HTERT RPE-1 (cell line): ENCODE measurements around the gene CCS.
"Not testable (repeated sequence)": the region's sequence is repeated elsewhere in the genome, so short reads cannot be mapped to it uniquely, and the experiment has no call there.

Source experiments
- in situ Hi-C: fragments of 300-500 bp; cut with MboI; formaldehyde crosslinking; loops from 4 replicates; pipeline ENCODE4 v1.14.3; 2020; ENCODE audit warnings: low sequenced_read_pairs

Gene CCS

GRCh38 chr11:66625041-66625751 lies 32.2 kb downstream of the CCS start:
- in situ Hi-C loops = no loop called here

DNA sequence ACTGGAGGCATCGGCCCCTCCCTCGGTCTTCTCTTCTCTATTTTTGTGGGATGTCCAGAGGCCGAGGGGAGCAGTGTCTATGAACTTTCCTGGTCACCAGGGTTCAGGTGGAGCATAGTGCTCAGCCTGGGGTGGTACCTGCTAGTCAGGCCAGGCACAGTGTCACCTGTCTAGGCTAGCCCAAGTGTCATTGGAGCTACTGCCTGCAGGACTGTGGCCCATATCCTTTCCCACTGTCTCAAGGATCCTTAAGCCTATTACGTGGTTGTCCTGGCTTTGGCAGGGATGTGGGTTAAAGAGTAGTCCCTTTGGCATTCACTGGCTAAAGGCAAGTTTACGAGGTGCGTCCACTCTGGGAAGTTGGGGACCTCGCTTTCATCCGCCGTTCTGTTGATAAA lies 32.8 kb downstream of the CCS start:
- in situ Hi-C loops = no loop called here

DNA sequence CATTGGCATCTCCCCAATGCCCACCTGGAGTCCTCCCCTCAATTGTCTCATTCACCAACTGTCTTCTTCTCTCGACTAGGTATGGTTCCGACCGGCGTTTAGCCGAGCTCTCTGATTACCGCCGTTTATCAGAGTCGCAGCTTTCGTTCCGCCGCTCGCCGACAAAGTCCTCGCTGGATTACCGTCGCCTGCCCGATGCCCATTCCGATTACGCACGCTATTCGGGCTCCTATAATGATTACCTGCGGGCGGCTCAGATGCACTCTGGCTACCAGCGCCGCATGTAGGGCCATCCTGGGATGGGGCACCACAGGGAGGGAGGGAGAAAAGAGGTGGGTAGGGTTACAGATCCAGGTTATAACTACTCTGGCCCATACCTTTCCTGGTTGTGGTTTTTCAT lies 33.4 kb downstream of the CCS start:
- in situ Hi-C loops = no loop called here

DNA sequence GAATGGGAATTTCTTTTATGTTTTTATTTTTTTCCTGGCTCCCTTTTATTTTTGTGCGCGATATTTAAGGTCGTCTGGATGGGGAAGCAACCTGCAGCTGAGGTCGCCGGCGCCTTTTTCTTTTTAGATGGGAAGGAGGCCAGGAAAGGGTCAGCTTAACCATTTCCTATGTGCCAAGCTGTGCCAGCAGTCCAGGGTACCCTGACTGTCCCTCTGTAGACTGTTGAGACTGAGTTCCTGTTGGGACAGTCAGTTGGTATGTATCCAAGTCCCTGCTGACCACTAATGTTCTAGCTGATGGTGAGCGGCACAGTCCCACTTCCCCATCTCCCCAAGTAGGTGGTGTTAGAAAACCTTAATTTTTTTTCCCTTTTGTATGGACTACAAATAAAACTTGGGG lies 33.9 kb downstream of the CCS start:
- in situ Hi-C loops = no loop called here

GRCh38 chr11:66628061-66628603 lies 35.1 kb downstream of the CCS start:
- in situ Hi-C loops = no loop called here

DNA sequence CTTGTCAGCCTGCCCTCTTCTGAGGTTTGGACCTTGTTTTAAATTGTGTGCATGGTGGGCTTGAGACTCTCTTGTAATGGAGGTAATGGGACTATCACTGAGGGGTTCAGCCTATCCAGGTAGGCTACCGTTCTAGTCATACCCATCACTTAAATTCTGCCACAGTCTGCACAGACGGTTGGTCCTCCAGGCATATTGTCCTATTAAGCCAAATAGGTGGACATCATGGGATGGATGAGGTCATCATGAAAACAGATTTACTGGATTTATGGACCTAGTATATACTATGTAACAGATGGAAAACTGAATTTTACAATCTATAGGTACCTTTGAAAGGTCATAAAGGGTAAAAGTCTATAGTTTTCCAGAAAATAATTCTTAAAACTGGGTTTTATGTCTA lies 36.4 kb downstream of the CCS start:
- in situ Hi-C loops = no loop called here

DNA sequence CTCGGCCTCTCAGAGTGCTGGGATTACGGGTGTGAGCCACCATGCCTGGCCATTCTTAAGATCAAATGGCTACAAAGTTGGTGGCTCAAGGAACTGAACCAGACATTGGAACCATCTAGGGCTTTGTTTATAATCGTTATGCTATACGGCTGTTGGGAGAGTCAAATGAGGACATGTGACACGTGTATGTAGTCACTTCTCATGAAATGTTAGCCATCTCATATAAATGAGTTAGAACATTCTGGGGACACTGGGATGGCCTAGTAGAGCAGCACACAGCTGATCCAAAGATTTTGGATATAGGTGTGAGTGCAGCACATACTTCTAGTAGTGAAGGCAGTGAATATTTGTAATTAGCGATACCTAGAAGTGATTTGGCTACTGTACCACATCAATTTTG lies 38.9 kb downstream of the CCS start:
- in situ Hi-C loops = no loop called here

DNA sequence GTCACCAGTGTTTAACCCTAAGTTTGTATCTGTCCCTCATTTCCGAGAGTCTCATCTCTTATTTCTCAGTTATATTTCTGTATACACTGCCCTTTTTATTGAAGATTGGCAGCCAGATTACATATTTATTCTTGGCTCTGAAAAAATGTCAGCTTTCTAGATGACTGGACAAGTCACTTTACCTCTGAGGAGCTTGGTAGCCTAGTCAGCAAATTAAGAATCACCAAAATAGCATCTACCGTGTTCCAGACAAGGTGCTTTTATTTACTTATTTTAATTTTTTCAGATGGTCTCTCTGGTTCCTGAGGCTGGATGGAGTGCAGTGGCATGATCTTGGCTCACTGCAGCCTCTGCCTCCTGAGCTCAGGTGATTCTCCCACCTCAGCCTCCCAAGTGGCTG lies 40.0 kb downstream of the CCS start:
- in situ Hi-C loops = no loop called here

GRCh38 chr11:66636411-66636810 lies 43.4 kb downstream of the CCS start:
- in situ Hi-C loops = no loop called here

DNA sequence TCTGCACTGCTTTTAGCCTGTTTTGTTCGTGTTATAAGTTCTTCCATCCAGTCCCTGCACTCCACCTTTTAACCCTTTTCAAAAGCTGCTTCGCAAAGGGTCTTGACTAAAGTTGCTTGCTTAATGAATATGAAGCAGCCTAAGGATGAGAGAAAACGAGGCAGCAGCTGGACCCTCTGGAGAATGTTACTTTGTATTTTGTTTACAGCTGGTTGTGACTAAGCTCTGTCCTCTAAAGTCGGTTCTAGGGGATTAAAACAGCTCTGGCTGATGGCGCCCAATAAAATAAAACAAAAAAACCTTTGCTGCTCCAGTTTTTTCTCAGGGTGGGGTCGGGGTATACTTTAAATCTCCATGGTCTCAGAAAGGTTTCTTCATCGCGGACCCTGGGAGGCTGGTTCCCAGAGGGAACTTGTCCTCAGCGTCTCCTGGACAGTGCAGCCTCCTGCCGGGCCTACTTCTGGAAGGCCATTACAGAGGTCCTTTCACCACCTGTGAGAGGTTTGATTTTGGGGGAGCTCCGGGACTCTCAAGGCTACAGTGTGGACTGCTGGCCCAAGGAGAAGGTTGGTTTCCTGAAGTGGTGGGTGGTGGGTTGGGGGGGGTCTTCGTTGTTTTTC lies 44.7 kb downstream of the CCS start:
- in situ Hi-C loops = no loop called here

DNA sequence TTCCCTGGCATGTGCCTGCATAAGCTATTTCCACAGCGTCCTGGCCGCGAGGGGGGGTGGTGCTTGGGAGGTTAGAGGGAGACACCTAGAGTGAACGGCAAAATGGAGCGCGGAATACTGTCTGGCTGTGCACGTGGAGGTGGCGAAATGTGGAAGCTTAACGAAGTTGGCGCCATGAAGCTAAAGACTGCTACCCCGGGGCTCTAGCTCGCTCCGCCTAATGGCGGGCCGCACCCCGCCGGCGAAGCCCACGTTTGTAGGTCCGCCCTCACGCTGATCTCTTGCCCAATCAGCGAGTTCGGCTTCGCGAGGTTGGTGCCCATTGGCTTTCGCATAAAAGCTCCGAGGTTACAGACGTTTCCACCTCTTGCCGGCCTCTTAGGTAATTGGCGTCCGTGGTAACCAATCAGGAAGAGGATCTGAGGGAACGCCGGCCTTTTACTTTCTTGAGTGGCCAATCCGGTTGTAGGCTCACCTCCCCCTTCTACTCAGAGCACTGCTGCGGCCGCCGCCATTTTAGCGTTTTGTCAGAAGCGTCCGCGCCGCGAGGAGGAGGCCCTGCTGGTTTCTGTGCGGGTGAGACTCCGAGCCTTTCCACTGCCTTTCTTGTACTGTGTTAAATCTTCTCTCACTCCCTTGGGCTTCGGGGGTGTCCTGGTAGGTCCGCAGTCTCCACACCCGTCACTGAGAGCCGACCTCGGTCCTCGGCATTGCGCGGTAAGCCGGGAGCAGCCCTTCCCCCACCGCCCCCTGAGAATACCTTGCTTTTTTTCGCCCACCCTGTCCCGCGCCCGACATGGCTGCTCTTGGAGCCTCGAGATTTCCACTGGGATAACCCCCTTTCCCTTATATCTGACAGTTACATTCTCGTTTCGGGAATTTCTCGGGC lies 45.4 kb downstream of the CCS start, which contains the start of gene RBM4:
RBM4 (plus strand) TSS at position 527 of the 889 bp plus-strand sequence. CDS start 1,009 bp downstream, outside the sequence.
- in situ Hi-C loops = no loop called here

GRCh38 chr11:66639066-66639813 lies 46.3 kb downstream of the CCS start:
- in situ Hi-C loops = no loop called here

DNA sequence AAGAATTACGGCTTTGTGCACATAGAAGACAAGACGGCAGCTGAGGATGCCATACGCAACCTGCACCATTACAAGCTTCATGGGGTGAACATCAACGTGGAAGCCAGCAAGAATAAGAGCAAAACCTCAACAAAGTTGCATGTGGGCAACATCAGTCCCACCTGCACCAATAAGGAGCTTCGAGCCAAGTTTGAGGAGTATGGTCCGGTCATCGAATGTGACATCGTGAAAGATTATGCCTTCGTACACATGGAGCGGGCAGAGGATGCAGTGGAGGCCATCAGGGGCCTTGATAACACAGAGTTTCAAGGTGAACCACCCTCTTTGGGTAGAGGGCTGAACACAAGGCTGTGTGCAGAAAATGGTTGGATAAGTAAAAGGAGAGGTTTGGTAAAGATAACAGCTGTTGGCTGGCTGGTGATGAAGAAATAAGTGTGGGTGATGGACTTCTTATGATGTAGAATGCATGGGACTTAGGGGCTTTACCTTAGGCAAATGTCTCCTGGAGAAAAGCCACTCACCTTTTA lies 46.9 kb downstream of the CCS start:
- in situ Hi-C loops = not testable (repeated sequence)

DNA sequence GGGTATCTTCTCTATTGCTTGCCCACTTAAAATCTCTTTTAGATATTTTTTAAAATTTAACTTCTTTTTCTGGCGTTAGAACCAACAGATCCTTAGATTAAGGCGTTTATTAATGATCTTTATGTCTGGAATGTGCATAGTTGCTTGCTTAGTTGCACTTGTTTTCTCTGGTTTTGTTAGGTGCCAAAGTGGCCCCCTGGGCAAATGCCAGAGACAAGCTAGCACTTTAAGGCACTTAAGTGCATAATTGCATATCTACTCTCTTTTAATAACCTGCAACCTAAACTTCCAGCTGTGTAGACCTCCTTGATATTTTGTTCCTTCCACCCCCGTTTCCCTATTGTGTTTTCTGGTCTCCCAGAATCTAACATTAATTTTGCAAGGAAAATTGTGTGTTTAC lies 48.8 kb downstream of the CCS start:
- in situ Hi-C loops = no loop called here

GRCh38 chr11:66643745-66644437 lies 50.9 kb downstream of the CCS start:
- in situ Hi-C loops = no loop called here

GRCh38 chr11:66646828-66647227 lies 53.8 kb downstream of the CCS start:
- in situ Hi-C loops = no loop called here

DNA sequence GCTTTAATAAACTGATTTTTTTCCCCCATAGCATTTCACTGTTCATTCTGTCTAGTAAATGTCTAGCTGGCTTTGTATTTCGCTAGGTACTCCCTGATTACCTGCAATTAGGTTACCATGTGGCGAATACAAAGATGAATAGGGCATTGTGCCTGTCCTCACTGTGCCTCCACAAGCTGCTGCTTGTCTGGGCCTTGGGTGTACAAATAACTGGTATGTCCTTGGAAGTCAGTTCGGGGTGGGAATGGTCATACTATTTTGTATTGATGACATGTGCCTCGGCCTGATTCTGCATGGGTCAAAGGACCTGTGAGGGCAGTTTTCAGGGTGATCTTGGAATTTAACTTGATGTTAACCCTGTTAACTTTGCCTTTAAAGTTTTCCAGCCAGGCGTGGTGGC lies 56.9 kb downstream of the CCS start:
- in situ Hi-C loops = no loop called here

DNA sequence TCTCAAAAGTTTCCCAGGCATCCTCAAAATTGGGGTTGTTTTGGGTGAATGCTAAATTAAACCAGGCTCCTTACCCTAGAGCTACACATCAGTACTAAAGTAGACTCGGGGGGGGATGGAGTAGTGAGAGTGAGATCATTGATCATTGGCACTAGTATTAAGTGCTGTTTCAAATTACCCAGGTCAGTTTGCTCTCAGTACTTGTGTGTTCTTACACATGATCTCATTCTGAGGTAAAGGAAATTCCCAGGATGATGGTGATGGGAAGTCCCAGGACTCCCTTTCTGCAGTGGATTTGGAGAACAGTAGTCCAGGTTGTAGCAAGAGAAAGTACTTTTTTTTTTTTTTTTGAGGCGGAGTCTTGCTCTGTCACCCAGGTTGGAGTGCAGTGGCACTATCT lies 58.0 kb downstream of the CCS start:
- in situ Hi-C loops = no loop called here

DNA sequence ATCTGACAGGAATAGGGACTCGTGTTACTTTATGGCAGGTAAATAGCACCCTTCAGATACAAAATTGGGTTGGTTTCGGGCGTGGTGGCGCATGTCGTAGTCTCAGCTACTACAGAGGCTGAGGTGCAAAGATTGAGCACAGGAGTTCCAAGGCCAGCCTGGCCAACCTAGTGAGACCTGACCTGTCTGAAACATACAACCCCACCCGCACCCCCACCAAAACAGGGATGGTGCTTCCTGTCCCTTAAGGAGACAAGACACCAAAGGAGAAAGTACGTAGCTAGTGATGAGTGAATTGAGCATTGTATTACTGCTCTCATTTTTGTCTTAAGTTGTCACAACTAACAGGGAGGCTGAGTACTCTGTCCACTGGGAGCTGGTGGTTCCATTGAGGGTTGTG lies 59.7 kb downstream of the CCS start:
- in situ Hi-C loops = no loop called here

DNA sequence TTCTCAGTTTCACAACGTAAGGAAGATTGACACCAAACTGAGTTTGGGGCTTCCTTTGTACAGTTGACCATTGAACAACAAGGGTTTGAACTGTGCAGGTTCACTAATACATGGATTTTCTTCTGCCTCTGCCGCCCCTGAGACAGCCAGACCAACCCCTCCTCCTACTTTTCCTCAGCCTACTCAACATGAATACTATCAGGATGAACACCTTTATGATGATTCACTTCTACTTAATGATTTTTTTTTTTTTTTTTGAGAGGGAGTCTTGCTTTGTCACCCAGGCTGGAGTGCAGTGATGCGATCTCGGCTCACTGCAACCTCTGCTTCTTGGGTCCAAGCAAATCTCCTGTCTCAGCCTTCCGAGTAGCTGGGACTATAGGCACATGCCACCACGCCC lies 60.1 kb downstream of the CCS start:
- in situ Hi-C loops = no loop called here
